Mesendoderm (in vitro differentiated cells): ENCODE measurements around the gene RAPGEF2.
A peak's percentile ranks its signal among the peaks of the same experiment; 100 is the strongest.

Source experiments
- DNase-seq: peaks from one replicate; pipeline ENCODE4 v3.0.0; 2013
- H2AK5ac ChIP-seq: 2 replicates; pipeline ENCODE4 v1.6.1; 2013; ENCODE audit warnings: low read length, inconsistent platforms
- H2BK120ac ChIP-seq: 2 replicates; pipeline ENCODE4 v1.6.1; 2013; ENCODE audit warnings: low read depth, mild to moderate bottlenecking, low read length, moderate library complexity, mixed read lengths
- H2BK15ac ChIP-seq: replicated peaks from 2 replicates; pipeline ENCODE4 v1.6.1; 2013; ENCODE audit warnings: low read depth, mild to moderate bottlenecking, moderate library complexity
- H2BK5ac ChIP-seq: 2 replicates; pipeline ENCODE4 v1.6.1; 2013; ENCODE audit warnings: low read length, inconsistent platforms
- H3K18ac ChIP-seq: 2 replicates; pipeline ENCODE4 v1.6.1; 2013; ENCODE audit warnings: mild to moderate bottlenecking, low read length, mixed read lengths
- H3K23ac ChIP-seq: one replicate; pipeline ENCODE4 v1.6.1; 2013; ENCODE audit warnings: low read length
- H3K27ac ChIP-seq: 2 replicates; pipeline ENCODE4 v1.5.1; 2013; ENCODE audit warnings: low read depth, mild to moderate bottlenecking, inconsistent platforms, low read length, moderate library complexity
- H3K27me3 ChIP-seq: 2 replicates; pipeline ENCODE4 v1.6.1; 2013; ENCODE audit warnings: low read length, control low read depth, mild to moderate bottlenecking, inconsistent platforms; ENCODE audit not compliant: insufficient read depth, poor library complexity
- H3K36me3 ChIP-seq: 2 replicates; pipeline ENCODE4 v1.6.1; 2013; ENCODE audit warnings: low read length, inconsistent platforms; ENCODE audit not compliant: control insufficient read depth, insufficient read depth
- H3K4ac ChIP-seq: one replicate; pipeline ENCODE4 v1.6.1; 2013; ENCODE audit warnings: low read depth, mild to moderate bottlenecking, low read length, moderate library complexity
- H3K4me1 ChIP-seq: 2 replicates; pipeline ENCODE4 v1.6.1; 2013; ENCODE audit warnings: low read depth, low read length, inconsistent platforms; ENCODE audit not compliant: control insufficient read depth
- H3K4me2 ChIP-seq: 2 replicates; pipeline ENCODE4 v1.6.1; 2013; ENCODE audit warnings: low read length
- H3K4me3 ChIP-seq: 2 replicates; pipeline ENCODE4 v1.5.1; 2013; ENCODE audit warnings: mild to moderate bottlenecking, low read length
- H3K56ac ChIP-seq: one replicate; pipeline ENCODE4 v1.6.1; 2013; ENCODE audit warnings: low read length
- H3K79me1 ChIP-seq: 2 replicates; pipeline ENCODE4 v1.6.1; 2013; ENCODE audit warnings: low read length, inconsistent platforms
- H3K79me2 ChIP-seq: 2 replicates; pipeline ENCODE4 v1.6.1; 2013; ENCODE audit warnings: mild to moderate bottlenecking, low read length; ENCODE audit not compliant: control insufficient read depth, insufficient read depth
- H3K9ac ChIP-seq: 2 replicates; pipeline ENCODE4 v1.6.1; 2013; ENCODE audit warnings: low read length, inconsistent platforms
- H4K5ac ChIP-seq: one replicate; pipeline ENCODE4 v1.6.1; 2013; ENCODE audit warnings: low read length
- H4K8ac ChIP-seq: one replicate; pipeline ENCODE4 v1.6.1; 2013; ENCODE audit warnings: low read depth, mild to moderate bottlenecking, control low read depth, low read length, moderate library complexity
- WGBS: extraction: QIAGEN DNeasy Blood & Tissue Kit; methylation state at CpG from one replicate; pipeline ENCODE4 v1.1.7; 2013; ENCODE audit warnings: low lambda C conversion rate, missing lambda C conversion rate; ENCODE audit not compliant: insufficient coverage; ENCODE audit errors: extremely low coverage; 5-methylcytosine and 5-hydroxymethylcytosine counted together

Gene RAPGEF2

GRCh38 chr4:159290321-159291030 is 187.6 kb downstream of the RAPGEF2 start:
- Histone ChIP-seq H3K9ac (no peak overlapping the region), H3K79me2 (no peaks in the 10 kb centered on the region), H3K36me3 (no peaks in the 10 kb centered on the region), H3K27ac (no peak overlapping the region), H3K4ac (no peak overlapping the region), H2BK15ac (no peak overlapping the region), H3K79me1 (peaks cover 3% of the 10 kb centered on the region), H3K4me1 (peaks cover 4% of the 10 kb centered on the region), H3K56ac (no peak overlapping the region), H2BK120ac (no peak overlapping the region), H2BK5ac (no peak overlapping the region), H3K4me2 (no peak overlapping the region), H3K27me3 (no peaks in the 10 kb centered on the region), H3K23ac (no peak overlapping the region), H3K4me3 (no peak overlapping the region), H2AK5ac (no peak overlapping the region), H4K8ac (no peak overlapping the region), H4K5ac (no peak overlapping the region), H3K18ac (no peak overlapping the region)
- DNase-seq = no peak
- no CpG with 5 or more reads among the region's 2 CpGs for WGBS

GRCh38 chr4:159291176-159291575 is 188.3 kb downstream of the RAPGEF2 start:
- H3K27me3 ChIP-seq = no peaks in the 10 kb centered on the region
- peaks cover 4% of the 10 kb centered on the region for H3K4me1 ChIP-seq
- WGBS = no CpG with 5 or more reads among the region's 3 CpGs
- H2AK5ac ChIP-seq = no peak overlapping the region
- no peaks in the 10 kb centered on the region for H3K79me2 ChIP-seq
- H2BK15ac ChIP-seq = no peak overlapping the region
- no peak overlapping the region for H3K4ac ChIP-seq
- H2BK5ac ChIP-seq = no peak overlapping the region
- H4K5ac ChIP-seq = no peak overlapping the region
- H3K23ac ChIP-seq = no peak overlapping the region
- H3K4me3 ChIP-seq = no peak overlapping the region
- no peak overlapping the region for H3K27ac ChIP-seq
- no peak for DNase-seq
- no peak overlapping the region for H3K4me2 ChIP-seq
- H3K79me1 ChIP-seq = peaks cover 1% of the 10 kb centered on the region
- no peak overlapping the region for H3K56ac ChIP-seq
- no peak overlapping the region for H3K18ac ChIP-seq
- H3K9ac ChIP-seq = no peak overlapping the region
- H2BK120ac ChIP-seq = no peak overlapping the region
- no peak overlapping the region for H4K8ac ChIP-seq
- no peaks in the 10 kb centered on the region for H3K36me3 ChIP-seq

- no peak overlapping the region for H2AK5ac ChIP-seq
- H3K36me3 ChIP-seq = no peaks in the 10 kb centered on the region
- H3K4me1 ChIP-seq = peaks cover 4% of the 10 kb centered on the region
- no peaks in the 10 kb centered on the region for H3K27me3 ChIP-seq
- H3K79me2 ChIP-seq = no peaks in the 10 kb centered on the region
- no peak overlapping the region for H4K5ac ChIP-seq
- no peaks in the 10 kb centered on the region for H3K79me1 ChIP-seq
- H3K4me3 ChIP-seq = no peak overlapping the region
- H3K9ac ChIP-seq = no peak overlapping the region
- no peak overlapping the region for H3K23ac ChIP-seq
- H3K4me2 ChIP-seq = no peak overlapping the region
- H2BK120ac ChIP-seq = no peak overlapping the region
- H3K18ac ChIP-seq = no peak overlapping the region
- no CpG with 5 or more reads among the region's 4 CpGs for WGBS
- H2BK5ac ChIP-seq = no peak overlapping the region
- no peak overlapping the region for H3K27ac ChIP-seq
- H4K8ac ChIP-seq = no peak overlapping the region
- no peak overlapping the region for H3K56ac ChIP-seq
- peak; percentile 86 for DNase-seq
- H3K4ac ChIP-seq = no peak overlapping the region
- H2BK15ac ChIP-seq = no peak overlapping the region
These were observed 189.4 kb downstream of the RAPGEF2 start for GRCh38 chr4:159292137-159292896.

GRCh38 chr4:159293811-159294515 is 191.1 kb downstream of the RAPGEF2 start:
- H4K8ac ChIP-seq = no peak overlapping the region
- no CpG with 5 or more reads among the region's 9 CpGs for WGBS
- no peak overlapping the region for H3K4me2 ChIP-seq
- H2AK5ac ChIP-seq = no peak overlapping the region
- H3K27me3 ChIP-seq = no peaks in the 10 kb centered on the region
- H3K79me2 ChIP-seq = no peaks in the 10 kb centered on the region
- no peak overlapping the region for H3K4me3 ChIP-seq
- no peak overlapping the region for H3K18ac ChIP-seq
- no peak overlapping the region for H2BK15ac ChIP-seq
- H3K4me1 ChIP-seq = peaks cover 4% of the 10 kb centered on the region
- H2BK120ac ChIP-seq = no peak overlapping the region
- no peak overlapping the region for H3K23ac ChIP-seq
- no peak for DNase-seq
- no peaks in the 10 kb centered on the region for H3K36me3 ChIP-seq
- no peaks in the 10 kb centered on the region for H3K79me1 ChIP-seq
- no peak overlapping the region for H3K56ac ChIP-seq
- H3K9ac ChIP-seq = no peak overlapping the region
- no peak overlapping the region for H3K4ac ChIP-seq
- H2BK5ac ChIP-seq = no peak overlapping the region
- H3K27ac ChIP-seq = no peak overlapping the region
- no peak overlapping the region for H4K5ac ChIP-seq

GRCh38 chr4:159296061-159296460 is 193.2 kb downstream of the RAPGEF2 start:
- no peaks in the 10 kb centered on the region for H3K79me1 ChIP-seq
- H2BK5ac ChIP-seq = no peak overlapping the region
- H4K8ac ChIP-seq = no peak overlapping the region
- no peak overlapping the region for H3K56ac ChIP-seq
- no peaks in the 10 kb centered on the region for H3K36me3 ChIP-seq
- no peak overlapping the region for H2AK5ac ChIP-seq
- no peak overlapping the region for H2BK15ac ChIP-seq
- no peak overlapping the region for H2BK120ac ChIP-seq
- H4K5ac ChIP-seq = no peak overlapping the region
- H3K9ac ChIP-seq = no peak overlapping the region
- H3K27ac ChIP-seq = no peak overlapping the region
- no peak overlapping the region for H3K18ac ChIP-seq
- H3K4me3 ChIP-seq = no peak overlapping the region
- H3K27me3 ChIP-seq = no peaks in the 10 kb centered on the region
- H3K79me2 ChIP-seq = no peaks in the 10 kb centered on the region
- H3K4me2 ChIP-seq = no peak overlapping the region
- H3K4ac ChIP-seq = no peak overlapping the region
- H3K23ac ChIP-seq = no peak overlapping the region
- H3K4me1 ChIP-seq = peaks cover 4% of the 10 kb centered on the region
- DNase-seq = no peak
